Activated CD4-positive, alpha-beta T cell treated with anti-CD3 and anti-CD28 coated beads, Interleukin-2, amount 10 ng/mL, durations not matched to agents 7 days and 5 days (primary cell): ENCODE measurements around the gene FUBP3. TPM values are rescaled to one million over a fixed set of nuclear protein-coding genes. Genes with fewer than 3 reads are reported as not detected.

Source experiments
- CTCF ChIA-PET: fragments of 350-600 bp; sonication (Branson Sonifier 250); formaldehyde crosslinking; loops from one replicate; lab custom pipeline; 2021; ENCODE audit warnings: antibody characterized with exemption; lab: Charles Lee
- POLR2A ChIA-PET: fragments of 350-600 bp; sonication (Branson Sonifier 250); formaldehyde crosslinking; loops from one replicate; lab custom pipeline; 2021; ENCODE audit warnings: antibody characterized with exemption; lab: Charles Lee
- DNase-seq: peaks from one replicate; pipeline ENCODE4 v3.0.0-alpha.2; 2020
- H3K27ac Mint-ChIP-seq: one replicate; pipeline ENCODE4 v1.8.0; 2021; ENCODE audit warnings: mild to moderate bottlenecking, moderate library complexity, mixed read lengths
- H3K27me3 Mint-ChIP-seq: one replicate; pipeline ENCODE4 v1.8.0; 2021; ENCODE audit warnings: mixed read lengths
- H3K36me3 Mint-ChIP-seq: one replicate; pipeline ENCODE4 v1.8.0; 2021; ENCODE audit warnings: low read depth, mixed read lengths
- H3K4me1 Mint-ChIP-seq: one replicate; pipeline ENCODE4 v1.8.0; 2021; ENCODE audit warnings: mixed read lengths
- H3K4me3 Mint-ChIP-seq: one replicate; pipeline ENCODE4 v1.8.0; 2021; ENCODE audit warnings: mild to moderate bottlenecking, moderate library complexity, mixed read lengths
- H3K9me3 Mint-ChIP-seq: one replicate; pipeline ENCODE4 v1.8.0; 2021; ENCODE audit warnings: mixed read lengths
- total RNA-seq, 2 experiments: library from RNA; stranded (reverse); gene quantifications; one replicate each; pipeline ENCODE4 v1.2.3, GENCODE V29; 2021

The FUBP3 gene
- total RNA-seq, 2 experiments from 2014 or later = 34.2 to 34.5 TPM

DNA sequence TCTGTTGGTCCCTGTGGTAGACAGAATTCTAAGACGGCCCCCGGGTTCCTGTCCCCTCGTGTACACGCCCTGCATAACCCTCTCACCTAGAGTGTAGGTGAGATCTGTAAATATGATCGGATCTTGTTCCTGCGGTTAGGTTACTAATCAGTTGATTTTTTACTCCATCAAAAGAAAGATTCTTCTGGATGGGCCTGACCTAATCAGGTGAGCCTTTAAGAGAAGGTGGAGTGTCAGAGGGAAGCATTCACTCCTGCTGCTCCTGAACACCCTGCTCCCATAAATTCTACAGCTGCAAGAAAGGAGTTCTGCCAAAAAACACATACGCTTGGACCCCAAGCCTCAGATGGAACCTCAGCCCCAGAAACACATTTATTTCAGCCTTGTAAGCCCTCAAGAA lies 15.6 kb upstream of the FUBP3 start:
- no peak overlapping the region for H3K27ac Mint-ChIP-seq
- no peak overlapping the region for H3K4me3 Mint-ChIP-seq
- H3K4me1 Mint-ChIP-seq = no peaks in the 10 kb centered on the region
- ChIA-PET POLR2A (no interaction called here), CTCF (no interaction called here)
- H3K27me3 Mint-ChIP-seq = peaks cover 4% of the 10 kb centered on the region
- no peaks in the 10 kb centered on the region for H3K9me3 Mint-ChIP-seq
- no peaks in the 10 kb centered on the region for H3K36me3 Mint-ChIP-seq
- no peak for DNase-seq

DNA sequence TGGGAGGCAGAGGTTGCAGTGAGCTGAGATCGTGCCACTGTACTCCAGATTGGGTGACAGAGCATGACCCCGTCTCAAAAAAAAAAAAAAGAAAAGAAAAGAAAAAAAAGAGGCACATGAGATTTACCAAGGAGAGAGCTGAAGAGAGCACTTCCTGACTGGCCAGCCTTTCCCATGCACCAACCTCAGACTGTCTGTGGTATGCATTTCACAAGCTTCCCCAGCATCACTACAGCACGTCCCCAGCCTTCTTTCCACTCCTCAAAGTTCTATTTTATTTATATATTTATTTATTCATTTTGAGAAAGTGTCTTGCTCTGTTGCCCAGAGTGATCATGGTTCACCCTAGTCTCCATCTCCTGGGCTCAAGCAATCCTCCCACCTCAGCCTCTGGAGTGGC lies 13.6 kb upstream of the FUBP3 start:
- H3K27ac Mint-ChIP-seq = no peak overlapping the region
- H3K4me1 Mint-ChIP-seq = no peaks in the 10 kb centered on the region
- no peak overlapping the region for H3K4me3 Mint-ChIP-seq
- H3K36me3 Mint-ChIP-seq = no peaks in the 10 kb centered on the region
- POLR2A ChIA-PET = no interaction called here
- no peaks in the 10 kb centered on the region for H3K9me3 Mint-ChIP-seq
- peaks cover 2% of the 10 kb centered on the region for H3K27me3 Mint-ChIP-seq
- CTCF ChIA-PET = interaction anchor here (0.6 to 0.7 kb wide), 3 partner anchors 36 to 1848 kb away, joined by 3 read pairs; no protein-coding TSS in a partner anchor
- DNase-seq = no peak

DNA sequence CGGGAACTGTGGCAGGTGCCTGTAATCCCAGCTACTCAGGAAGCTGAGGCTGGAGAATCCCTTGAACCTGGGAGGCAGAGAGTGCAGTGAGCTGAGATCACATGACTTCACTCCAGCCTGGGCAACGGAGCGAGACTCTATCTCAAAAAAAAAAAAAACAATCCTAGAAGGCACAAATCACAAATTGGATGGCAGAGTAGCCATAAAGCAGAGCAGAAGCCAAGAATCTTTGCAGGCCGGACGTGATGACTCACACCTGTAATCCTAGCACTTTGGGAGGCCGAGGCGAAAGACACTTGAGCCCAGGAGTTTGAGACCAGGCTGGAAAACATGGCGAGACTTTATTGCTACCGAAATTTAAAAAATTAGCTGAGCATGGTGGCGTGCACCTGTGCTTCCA lies 9.2 kb upstream of the FUBP3 start:
- no peak overlapping the region for H3K4me3 Mint-ChIP-seq
- ChIA-PET CTCF (no interaction called here), POLR2A (no interaction called here)
- no peak overlapping the region for H3K27ac Mint-ChIP-seq
- no peaks in the 10 kb centered on the region for H3K36me3 Mint-ChIP-seq
- no peak for DNase-seq
- peaks cover 2% of the 10 kb centered on the region for H3K27me3 Mint-ChIP-seq
- no peaks in the 10 kb centered on the region for H3K9me3 Mint-ChIP-seq
- H3K4me1 Mint-ChIP-seq = no peaks in the 10 kb centered on the region

DNA sequence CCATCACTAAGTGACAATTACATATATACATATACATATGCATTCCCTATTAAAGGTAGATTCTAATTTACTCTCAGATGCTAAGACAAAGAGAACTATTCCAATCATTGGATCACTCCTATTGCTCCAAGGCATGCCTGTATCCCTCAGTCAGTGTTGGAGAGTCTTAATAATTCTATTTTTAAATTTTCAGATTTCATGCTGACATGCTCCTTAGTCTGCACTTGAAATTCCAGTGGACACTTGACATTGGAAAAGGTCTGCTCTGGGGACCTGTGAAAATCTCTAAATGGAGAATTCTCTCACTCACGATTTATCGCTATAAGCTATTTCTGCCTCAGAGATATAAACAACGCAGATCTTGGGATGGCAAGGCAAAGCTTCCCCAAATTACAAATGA lies 3.9 kb upstream of the FUBP3 start:
- ChIA-PET CTCF (no interaction called here), POLR2A (no interaction called here)
- H3K27ac Mint-ChIP-seq = no peak overlapping the region
- no peak for DNase-seq
- H3K36me3 Mint-ChIP-seq = no peaks in the 10 kb centered on the region
- no peak overlapping the region for H3K4me3 Mint-ChIP-seq
- H3K4me1 Mint-ChIP-seq = peaks cover 25% of the 10 kb centered on the region
- peaks cover 1% of the 10 kb centered on the region for H3K27me3 Mint-ChIP-seq
- no peaks in the 10 kb centered on the region for H3K9me3 Mint-ChIP-seq

DNA sequence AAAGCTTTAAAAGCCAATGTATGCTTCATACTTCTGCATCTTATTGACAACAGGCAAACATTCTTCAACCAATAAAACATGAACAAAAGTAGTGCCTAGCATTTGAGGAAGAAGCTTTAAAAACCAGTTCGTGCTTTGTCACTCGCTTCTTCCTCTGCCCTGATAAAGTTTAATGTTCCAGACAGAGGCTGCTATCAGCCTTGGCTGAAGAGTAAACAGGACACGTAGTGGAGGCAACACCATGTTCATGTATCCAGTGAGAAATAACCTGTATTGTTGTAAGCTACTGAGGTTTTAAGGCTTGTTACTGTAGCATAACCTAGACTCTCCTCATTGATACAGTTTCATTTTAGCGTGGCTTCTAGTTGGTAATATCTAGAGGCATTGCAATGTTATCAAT lies 3.2 kb upstream of the FUBP3 start:
- ChIA-PET POLR2A (no interaction called here), CTCF (no interaction called here)
- Mint-ChIP-seq H3K36me3 (no peaks in the 10 kb centered on the region), H3K9me3 (no peaks in the 10 kb centered on the region), H3K27ac (no peak overlapping the region), H3K4me3 (no peak overlapping the region), H3K4me1 (peaks cover 31% of the 10 kb centered on the region), H3K27me3 (peaks cover 1% of the 10 kb centered on the region)
- DNase-seq = no peak

DNA sequence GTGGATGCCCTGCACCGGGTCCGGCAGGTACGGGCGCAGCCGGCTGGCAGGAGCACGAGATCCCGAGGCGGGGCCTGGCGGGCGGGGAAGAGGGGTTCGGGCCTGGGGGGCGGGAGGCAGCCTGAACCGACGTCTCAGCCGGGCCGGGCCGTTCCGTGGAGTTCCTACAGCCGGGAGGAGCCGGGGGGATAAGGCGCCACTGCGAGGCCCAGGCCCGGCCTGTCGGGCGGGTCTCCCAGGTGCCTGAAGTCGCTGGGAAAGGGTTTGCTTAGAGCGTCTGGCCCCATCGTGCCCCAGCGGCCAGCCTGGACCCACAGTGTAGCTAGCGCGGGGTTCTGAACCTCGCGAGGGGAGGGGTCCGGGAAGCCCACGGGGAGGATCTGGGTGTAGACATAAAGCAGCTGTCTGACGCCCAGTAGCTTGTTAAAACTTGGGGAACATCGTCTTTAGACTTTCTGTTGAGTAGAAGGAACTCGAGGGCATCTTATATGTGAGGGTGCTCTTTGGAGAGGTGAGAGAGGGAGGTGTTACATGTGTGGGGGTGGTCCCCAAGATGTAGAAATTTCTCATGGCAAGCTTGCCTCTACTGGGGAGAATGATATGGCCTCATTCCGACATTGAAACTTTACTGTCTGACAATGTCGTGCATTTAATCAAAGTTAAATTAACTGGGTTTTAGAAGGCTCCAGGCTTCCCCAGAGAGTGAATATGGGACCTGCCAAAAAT lies 524 bp downstream of the FUBP3 start:
- ChIA-PET CTCF (interaction anchor here (0.6 to 1.6 kb wide), 2 partner anchors 14 to 147 kb away, joined by 6 read pairs; no protein-coding TSS in a partner anchor), POLR2A (interaction anchor here (0.7 kb wide), 1 partner anchor 465 kb away, joined by 3 read pairs; no protein-coding TSS in a partner anchor)
- no peak for DNase-seq
- peak overlapping the region; percentile 85 for H3K27ac Mint-ChIP-seq
- H3K27me3 Mint-ChIP-seq = peaks cover 1% of the 10 kb centered on the region
- no peaks in the 10 kb centered on the region for H3K36me3 Mint-ChIP-seq
- no peaks in the 10 kb centered on the region for H3K9me3 Mint-ChIP-seq
- H3K4me1 Mint-ChIP-seq = peaks cover 41% of the 10 kb centered on the region
- H3K4me3 Mint-ChIP-seq = peak overlapping the region; percentile 82

DNA sequence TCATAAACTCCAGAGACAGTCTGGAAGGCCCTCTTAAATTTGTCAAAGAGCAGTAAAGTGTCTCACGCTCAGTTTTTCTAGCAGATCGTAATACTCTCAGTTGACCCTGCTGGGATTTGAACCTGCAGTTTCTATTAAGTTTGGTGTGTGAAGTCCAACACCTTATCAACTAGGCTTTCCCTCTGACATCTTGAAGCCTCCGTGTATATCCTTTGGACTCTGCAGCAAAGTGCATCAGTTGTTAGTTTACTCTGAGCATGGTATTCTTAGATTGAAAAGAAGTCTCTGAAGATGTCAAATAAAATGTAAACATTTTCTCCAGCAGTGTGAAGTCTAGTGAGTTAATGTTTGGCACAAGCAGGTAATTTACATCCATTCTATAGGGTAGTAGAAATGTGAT lies 2.4 kb downstream of the FUBP3 start:
- ChIA-PET CTCF (no interaction called here), POLR2A (no interaction called here)
- H3K27me3 Mint-ChIP-seq = peaks cover 1% of the 10 kb centered on the region
- H3K27ac Mint-ChIP-seq = no peak overlapping the region
- no peaks in the 10 kb centered on the region for H3K36me3 Mint-ChIP-seq
- DNase-seq = no peak
- H3K4me3 Mint-ChIP-seq = no peak overlapping the region
- peaks cover 42% of the 10 kb centered on the region for H3K4me1 Mint-ChIP-seq
- H3K9me3 Mint-ChIP-seq = no peaks in the 10 kb centered on the region

DNA sequence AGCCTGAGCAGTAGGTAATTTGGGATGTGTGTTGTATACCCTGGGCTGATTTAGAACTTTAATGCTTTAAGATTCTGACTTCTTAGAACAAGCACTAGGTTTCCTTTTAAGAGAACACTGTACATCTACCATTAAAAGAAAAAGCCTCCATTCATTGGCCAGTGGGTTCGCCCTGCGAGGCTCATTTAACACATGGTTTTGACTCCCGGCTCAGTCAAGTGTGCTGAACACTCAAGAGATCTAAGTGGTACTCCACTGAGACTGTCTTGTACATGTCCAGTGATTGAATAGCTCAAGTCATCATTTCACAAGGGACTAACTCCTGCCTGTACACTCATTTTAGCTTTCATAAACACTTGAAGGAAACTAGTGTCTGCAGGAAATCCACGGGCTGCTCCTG lies 3.9 kb downstream of the FUBP3 start:
- Mint-ChIP-seq H3K27ac (no peak overlapping the region), H3K36me3 (no peaks in the 10 kb centered on the region), H3K4me3 (no peak overlapping the region), H3K9me3 (no peaks in the 10 kb centered on the region), H3K27me3 (no peaks in the 10 kb centered on the region), H3K4me1 (peaks cover 31% of the 10 kb centered on the region)
- CTCF ChIA-PET = interaction anchor here (0.6 to 1.6 kb wide), 2 partner anchors 10 to 1194 kb away, joined by 5 read pairs; no protein-coding TSS in a partner anchor
- POLR2A ChIA-PET = no interaction called here
- no peak for DNase-seq

DNA sequence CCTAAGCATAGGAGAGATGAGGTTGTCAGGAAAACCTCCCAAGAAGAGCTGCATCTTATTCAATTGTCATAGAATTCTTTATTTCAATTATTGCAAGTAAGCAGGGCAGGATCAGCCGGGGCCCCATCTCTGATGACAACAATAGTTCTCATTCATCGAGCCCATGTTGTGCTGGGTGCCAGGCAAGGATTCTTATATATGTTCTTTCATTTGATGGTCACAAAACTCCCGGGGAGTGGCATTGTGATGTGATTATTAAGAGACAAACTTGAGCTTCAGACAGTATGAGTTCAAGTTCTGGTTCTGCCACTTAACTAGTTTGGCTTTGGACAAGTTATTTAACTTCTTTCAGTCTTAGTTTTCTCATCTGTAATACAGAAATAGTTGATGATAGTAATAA lies 8.5 kb downstream of the FUBP3 start:
- Mint-ChIP-seq H3K27me3 (no peaks in the 10 kb centered on the region), H3K27ac (no peak overlapping the region), H3K9me3 (no peaks in the 10 kb centered on the region), H3K36me3 (no peaks in the 10 kb centered on the region), H3K4me3 (no peak overlapping the region), H3K4me1 (peaks cover 2% of the 10 kb centered on the region)
- no peak for DNase-seq
- POLR2A ChIA-PET = no interaction called here
- CTCF ChIA-PET = interaction anchor here (0.5 kb wide), 1 partner anchor 1081 kb away, joined by 3 read pairs; no protein-coding TSS in a partner anchor

DNA sequence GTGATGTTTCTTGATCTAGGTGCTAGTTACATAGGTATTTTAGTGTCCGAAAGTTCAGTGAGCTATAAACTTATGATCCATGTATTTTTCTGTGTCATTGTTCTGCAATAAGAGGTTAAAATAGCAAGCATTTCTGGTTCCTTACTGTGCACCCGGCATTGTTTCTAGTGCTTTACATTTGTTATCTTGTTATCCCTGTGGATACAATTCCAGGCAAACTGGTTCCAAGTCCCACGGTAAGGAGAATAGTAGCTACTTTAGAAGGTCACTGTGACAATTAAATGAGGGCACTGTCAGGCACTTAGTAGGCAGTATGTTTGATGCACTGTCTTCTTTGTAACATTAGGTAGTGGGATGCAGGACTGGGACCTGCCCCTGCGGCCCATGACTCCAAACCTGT lies 9.0 kb downstream of the FUBP3 start:
- DNase-seq = no peak
- ChIA-PET POLR2A (no interaction called here), CTCF (interaction anchor here (0.5 kb wide), 1 partner anchor 1082 kb away, joined by 3 read pairs; no protein-coding TSS in a partner anchor)
- Mint-ChIP-seq H3K4me1 (peaks cover 2% of the 10 kb centered on the region), H3K27ac (no peak overlapping the region), H3K36me3 (no peaks in the 10 kb centered on the region), H3K9me3 (no peaks in the 10 kb centered on the region), H3K4me3 (no peak overlapping the region), H3K27me3 (no peaks in the 10 kb centered on the region)

DNA sequence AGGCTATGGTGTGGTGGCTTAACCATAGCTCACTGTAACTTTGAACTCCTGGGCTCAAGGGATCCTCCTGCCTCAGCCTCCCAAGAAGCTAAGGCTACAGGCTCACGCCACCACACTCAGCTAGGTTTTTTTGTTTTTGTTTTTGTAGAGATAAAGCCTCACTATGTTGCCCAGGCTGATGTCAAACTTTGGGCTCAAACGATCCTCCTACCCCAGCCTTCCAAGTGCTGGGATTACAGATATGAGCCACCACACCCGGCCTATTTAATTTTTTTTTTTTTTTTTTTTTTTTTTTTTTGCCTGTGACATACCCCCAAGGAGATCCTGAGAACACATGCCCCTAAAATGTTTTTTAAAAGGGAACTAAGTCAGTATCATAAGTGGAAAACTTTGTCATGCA lies 10.4 kb downstream of the FUBP3 start:
- Mint-ChIP-seq H3K36me3 (no peaks in the 10 kb centered on the region), H3K27ac (no peak overlapping the region), H3K4me1 (peaks cover 2% of the 10 kb centered on the region), H3K9me3 (no peaks in the 10 kb centered on the region), H3K4me3 (no peak overlapping the region), H3K27me3 (no peaks in the 10 kb centered on the region)
- no peak for DNase-seq
- POLR2A ChIA-PET = interaction anchor here (0.6 kb wide), 1 partner anchor 8 kb away, joined by 4 read pairs; no protein-coding TSS in a partner anchor
- CTCF ChIA-PET = interaction anchor here (0.6 kb wide), 1 partner anchor 759 kb away, joined by 4 read pairs; no protein-coding TSS in a partner anchor

DNA sequence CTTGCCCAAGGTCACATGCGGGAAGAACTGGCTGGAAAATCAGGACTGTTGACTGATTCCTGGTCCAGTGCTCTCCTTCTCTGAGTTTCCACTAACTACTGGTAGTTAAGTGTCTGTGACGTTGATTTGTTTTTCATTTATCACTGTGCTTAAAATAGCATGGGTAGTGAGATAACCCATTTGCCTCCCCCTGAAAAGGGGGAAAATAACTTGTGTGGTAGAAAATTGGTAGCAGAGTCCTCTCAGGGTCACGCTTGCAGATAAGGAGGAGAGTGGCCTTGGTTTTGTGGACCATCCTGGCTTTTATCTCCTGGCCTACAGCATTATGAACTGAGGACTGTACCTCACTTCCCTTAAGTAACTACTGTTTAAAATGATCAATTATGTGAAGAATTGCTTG lies 10.9 kb downstream of the FUBP3 start:
- Mint-ChIP-seq H3K27ac (peak overlapping the region; percentile 36), H3K9me3 (no peaks in the 10 kb centered on the region), H3K27me3 (no peaks in the 10 kb centered on the region), H3K36me3 (no peaks in the 10 kb centered on the region), H3K4me1 (no peaks in the 10 kb centered on the region), H3K4me3 (no peak overlapping the region)
- DNase-seq = no peak
- CTCF ChIA-PET = no interaction called here
- POLR2A ChIA-PET = no interaction called here

DNA sequence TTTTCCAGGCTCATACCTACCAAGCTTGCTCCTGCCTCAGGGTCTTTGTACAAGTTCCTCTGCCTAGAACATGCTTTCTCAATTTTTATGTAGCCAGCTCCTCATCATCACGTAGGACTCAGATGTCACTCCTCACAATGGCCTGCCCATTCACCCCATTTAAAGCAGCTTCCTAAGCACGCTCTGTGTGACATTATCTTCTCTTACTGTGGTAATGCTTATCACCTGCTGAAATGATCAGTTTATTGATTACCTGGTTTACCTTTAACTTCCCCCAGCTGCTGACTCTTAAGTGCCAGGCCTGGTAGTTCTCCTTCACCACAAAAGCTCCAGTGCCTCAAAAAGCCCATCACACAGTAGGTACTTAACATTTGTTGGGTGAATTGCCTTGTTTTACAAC lies 13.6 kb downstream of the FUBP3 start:
- Mint-ChIP-seq H3K27me3 (no peaks in the 10 kb centered on the region), H3K27ac (no peak overlapping the region), H3K9me3 (no peaks in the 10 kb centered on the region), H3K36me3 (peaks cover 12% of the 10 kb centered on the region), H3K4me3 (no peak overlapping the region), H3K4me1 (no peaks in the 10 kb centered on the region)
- ChIA-PET POLR2A (no interaction called here), CTCF (interaction anchor here (1.4 kb wide), 1 partner anchor 10 kb away, joined by 5 read pairs; no protein-coding TSS in a partner anchor)
- DNase-seq = no peak
